Stimulated activated CD4-positive, alpha-beta T cell treated with anti-CD3 and anti-CD28 coated beads, Interleukin-4, amount 100 ng/mL, for 48 hours (primary cell): Measurements from ENCODE around the gene BTAF1.
"Not testable (repeated sequence)": the region's sequence is repeated elsewhere in the genome, so short reads cannot be mapped to it uniquely, and the experiment has no call there.

ENCODE experiments used
- DNase-seq, 2 donors: peaks; one replicate each; pipeline ENCODE4 v3.0.0-alpha.2; 2020; ENCODE audit warnings: low read depth in 2 of 2

The BTAF1 gene

GRCh38 chr10:91923371-91924211 is at the start of gene BTAF1:
Gene BTAF1 (plus strand): TSS chr10:91923770. CDS start chr10:91924077, 307 bp downstream.
- peak; percentile 87 to 88 for DNase-seq

GRCh38 chr10:91875156-91875555 is 48.4 kb upstream of the BTAF1 start:
- DNase-seq = no peak

- DNase-seq = no peak
These were observed 47.8 kb upstream of the BTAF1 start for GRCh38 chr10:91875779-91876178.

GRCh38 chr10:91879515-91880170 is 43.9 kb upstream of the BTAF1 start:
- no peak for DNase-seq

GRCh38 chr10:91880310-91880709 is 43.3 kb upstream of the BTAF1 start:
- no peak for DNase-seq

- no peak for DNase-seq
These were observed 39.8 kb upstream of the BTAF1 start for GRCh38 chr10:91883549-91884444.

GRCh38 chr10:91884536-91884935 is 39.0 kb upstream of the BTAF1 start:
- no peak for DNase-seq

- no peak for DNase-seq
These were observed 38.0 kb upstream of the BTAF1 start for GRCh38 chr10:91885362-91886079.

- DNase-seq = no peak
These were observed 36.7 kb upstream of the BTAF1 start for GRCh38 chr10:91886954-91887271.

- DNase-seq = peak; percentile 2 to 4
These were observed 36.1 kb upstream of the BTAF1 start for GRCh38 chr10:91887272-91888076.

GRCh38 chr10:91891125-91892001 is 32.2 kb upstream of the BTAF1 start:
- no peak for DNase-seq

- no peak for DNase-seq
These were observed 30.5 kb upstream of the BTAF1 start for GRCh38 chr10:91893051-91893450.

GRCh38 chr10:91894261-91894685 is 29.3 kb upstream of the BTAF1 start:
- DNase-seq = not testable (repeated sequence)

GRCh38 chr10:91896212-91896756 is 27.3 kb upstream of the BTAF1 start:
- DNase-seq = no peak

GRCh38 chr10:91897421-91897820 is 26.1 kb upstream of the BTAF1 start:
- no peak for DNase-seq

- peak; percentile 37 to 64 for DNase-seq
These were observed 21.5 kb upstream of the BTAF1 start for GRCh38 chr10:91901784-91902677.

GRCh38 chr10:91907033-91907594 is 16.5 kb upstream of the BTAF1 start:
- no peak for DNase-seq

GRCh38 chr10:91907914-91908336 is 15.6 kb upstream of the BTAF1 start:
- DNase-seq = peak in 1 of 2 donors; percentile 6
